Measurements from ENCODE around the gene RNF31.
"Not testable (repeated sequence)": the region's sequence is repeated elsewhere in the genome, so short reads cannot be mapped to it uniquely, and the experiment has no call there.

Gene RNF31
- 3.9 reads per million, percentile 15 among the genes with 10 or more reads in this experiment for total RNA-seq

- peak; percentile 96 for DNase-seq
Measured at GRCh38 chr14:24146978-24147760, at the start of gene RNF31. Gene RNF31, plus strand, starts transcription at chr14:24147498. Its CDS starts 201 bp downstream, at chr14:24147699.

- no peak for DNase-seq
Measured at GRCh38 chr14:24098229-24098926, 48.9 kb upstream of the RNF31 start.

- no peak for DNase-seq
Measured at GRCh38 chr14:24098927-24099813, 48.1 kb upstream of the RNF31 start.

- no peak for DNase-seq
Measured at GRCh38 chr14:24100197-24100981, 46.9 kb upstream of the RNF31 start.

- no peak for DNase-seq
Measured at GRCh38 chr14:24100982-24101494, 46.3 kb upstream of the RNF31 start.

GRCh38 chr14:24102357-24103048, 44.8 kb upstream of the RNF31 start:
- DNase-seq, result no peak

GRCh38 chr14:24103451-24103850, 43.8 kb upstream of the RNF31 start:
- DNase-seq, result no peak

GRCh38 chr14:24105609-24106239, 41.6 kb upstream of the RNF31 start:
- DNase-seq, result not testable (repeated sequence)

- no peak for DNase-seq
Measured at GRCh38 chr14:24106672-24107271, 40.5 kb upstream of the RNF31 start.

GRCh38 chr14:24108336-24108874, 38.9 kb upstream of the RNF31 start:
- no peak for DNase-seq

- no peak for DNase-seq
Measured at GRCh38 chr14:24110060-24110459, 37.2 kb upstream of the RNF31 start.

- DNase-seq, result no peak
Measured at GRCh38 chr14:24110523-24110922, 36.8 kb upstream of the RNF31 start.

GRCh38 chr14:24113379-24113800, 33.9 kb upstream of the RNF31 start:
- DNase-seq, result no peak

GRCh38 chr14:24113801-24114531, 33.3 kb upstream of the RNF31 start:
- DNase-seq, result peak; percentile 74

- DNase-seq, result peak; percentile 98
Measured at GRCh38 chr14:24114532-24115421, 32.5 kb upstream of the RNF31 start, which contains the start of the genes DCAF11 and NRL. Gene DCAF11, plus strand, starts transcription at chr14:24114777. Its CDS starts 818 bp downstream, at chr14:24115595. Gene NRL, minus strand, starts transcription at chr14:24114949. Its CDS starts 32,101 bp downstream, at chr14:24082848.

- no peak for DNase-seq
Measured at GRCh38 chr14:24115422-24116127, 31.7 kb upstream of the RNF31 start.

- DNase-seq, result no peak
Measured at GRCh38 chr14:24116128-24116814, 31.0 kb upstream of the RNF31 start.
